Cardiac fibroblast (primary cell): ENCODE measurements around the gene KLRF1.
A peak's percentile ranks its signal among the peaks of the same experiment; 100 is the strongest.

ENCODE experiments used
- DNase-seq, 2 donors: peaks; one replicate each; pipeline versions ENCODE4 v3.0.0 to v3.0.0-alpha.2; 2010; ENCODE audit warnings: low read depth in 2 of 2
- H3K4me3 ChIP-seq, 2 donors: replicated peaks in 1 of 2; 1 replicate in 1 of 2; 2 replicates in 1 of 2; pipeline ENCODE4 v1.5.1; 2011; ENCODE audit warnings: low read depth in 2 of 2, low read length in 2 of 2, mild to moderate bottlenecking in 2 of 2, moderate library complexity in 1 of 2
- CTCF ChIP-seq: IDR thresholded peaks from one replicate; pipeline ENCODE4 v1.5.1; 2011; ENCODE audit warnings: low read depth, mild to moderate bottlenecking, low read length, inconsistent platforms

Gene KLRF1

DNA sequence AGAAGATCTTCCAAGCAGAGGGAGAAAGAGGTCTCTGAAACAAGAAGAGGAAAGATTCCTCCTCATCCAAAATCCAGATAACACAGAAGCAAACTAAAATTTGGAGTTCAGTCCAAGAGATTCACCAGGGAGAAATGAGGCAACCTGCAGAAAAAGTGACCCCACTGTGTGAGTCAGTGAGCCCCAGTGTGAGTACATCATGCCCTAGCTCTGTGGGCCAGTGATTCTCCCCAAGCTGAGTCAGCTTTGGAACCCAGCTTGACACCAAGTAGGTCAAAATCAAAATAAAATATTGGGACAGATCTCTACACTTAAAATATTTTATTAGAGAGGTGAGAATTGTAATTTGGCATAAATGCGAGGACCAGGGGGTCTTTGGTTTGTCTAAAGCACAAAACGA is 24.6 kb downstream of the KLRF1 start:
- DNase-seq = peak in 1 of 2 donors; percentile 12
- H3K4me3 ChIP-seq = no peak overlapping the region
- TF ChIP-seq CTCF = no peak

GRCh38 chr12:9856151-9856550 is 28.9 kb downstream of the KLRF1 start:
- no peak for DNase-seq
- no peak overlapping the region for H3K4me3 ChIP-seq
- TF ChIP-seq CTCF = no peak

DNA sequence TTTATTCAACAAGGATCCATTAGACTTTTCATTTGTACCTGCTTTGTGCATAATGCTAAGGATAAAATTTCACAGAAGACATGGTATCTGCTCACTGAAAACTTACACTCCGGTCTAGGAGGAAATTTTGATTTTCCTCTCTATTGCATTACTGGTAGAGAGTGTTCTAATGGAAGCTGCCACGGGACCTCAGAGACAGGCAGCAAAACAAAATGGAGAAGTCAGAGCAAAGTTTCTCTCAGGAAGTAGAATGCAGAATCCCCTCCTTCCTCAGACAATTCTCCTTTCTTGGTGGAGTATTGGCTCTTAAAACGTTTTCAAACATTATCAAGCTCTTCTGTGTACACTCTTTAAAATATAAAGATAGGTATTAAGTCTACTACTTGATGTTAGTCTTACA is 29.6 kb downstream of the KLRF1 start:
- no peak for DNase-seq
- H3K4me3 ChIP-seq = no peak overlapping the region
- no peak for TF ChIP-seq CTCF

- DNase-seq = no peak
- no peak for TF ChIP-seq CTCF
These were observed 30.9 kb downstream of the KLRF1 start for GRCh38 chr12:9858135-9858534.

DNA sequence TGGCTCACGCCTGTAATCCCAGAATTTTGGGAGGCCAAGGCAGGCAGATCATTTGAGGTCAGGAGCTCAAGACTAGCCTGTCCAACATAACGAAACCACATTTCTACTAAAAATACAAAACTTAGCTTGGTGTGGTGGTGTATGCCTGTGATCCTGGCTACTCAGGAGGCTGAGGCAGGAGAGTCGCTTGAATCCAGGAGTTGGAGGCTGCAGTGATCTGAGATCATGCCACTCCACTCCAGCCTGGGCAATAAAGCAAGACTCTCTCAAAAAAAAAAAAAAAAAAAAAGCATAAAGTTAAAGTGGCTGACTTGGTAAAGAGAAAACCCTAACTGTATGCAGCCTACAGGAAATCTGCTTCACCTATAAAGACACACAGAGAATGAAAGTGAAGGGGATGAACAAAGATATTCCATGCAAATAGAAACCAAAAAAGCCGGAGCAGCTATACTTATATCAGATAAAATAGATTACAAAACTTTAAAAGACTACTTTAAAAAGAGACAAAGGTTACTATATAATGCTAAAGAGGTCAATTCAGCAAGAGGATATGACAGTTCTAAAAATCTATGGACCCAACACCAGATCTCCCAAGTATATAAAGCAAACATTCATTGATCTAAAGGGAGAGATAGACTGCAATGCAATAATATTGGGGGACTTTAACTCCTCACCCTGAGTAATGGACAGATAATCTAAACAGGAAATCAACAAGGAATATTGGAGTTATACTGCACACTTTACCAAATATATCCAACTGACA is 37.8 kb downstream of the KLRF1 start:
- DNase-seq = no peak
- no peak for TF ChIP-seq CTCF
- no peak overlapping the region for H3K4me3 ChIP-seq

More at GRCh38 chr12:9858135-9858534, 30.9 kb downstream of the KLRF1 start:
- H3K4me3 ChIP-seq = no peak overlapping the region

DNA sequence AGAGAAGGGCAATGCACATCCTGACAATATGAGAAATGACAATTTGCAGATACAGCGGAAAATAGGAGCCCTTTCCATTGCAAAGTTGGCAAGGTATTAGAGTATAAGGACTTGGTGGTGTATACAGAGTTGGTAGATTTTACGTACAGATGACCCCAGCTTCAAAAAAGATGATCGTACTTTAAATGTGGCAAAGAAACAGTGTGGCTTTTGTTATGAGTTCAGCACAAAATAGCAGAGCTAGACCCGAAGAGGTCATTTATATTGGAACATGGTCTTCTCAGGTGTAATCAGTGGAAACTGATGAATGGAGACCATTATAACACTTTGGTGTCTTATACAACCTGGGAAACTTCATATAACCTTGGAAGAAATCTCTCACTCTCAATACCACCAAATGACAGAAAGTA is 39.6 kb downstream of the KLRF1 start:
- no peak for DNase-seq
- no peak for TF ChIP-seq CTCF
- H3K4me3 ChIP-seq = peak overlapping the region in 1 of 2 donors; percentile 19

GRCh38 chr12:9867531-9867930 is 40.2 kb downstream of the KLRF1 start:
- TF ChIP-seq CTCF = no peak
- H3K4me3 ChIP-seq = peak overlapping the region in 1 of 2 donors; percentile 13
- peak in 1 of 2 donors; percentile 14 for DNase-seq
